GM18502 (cell line): ENCODE measurements around the gene SYTL5.

Experiments used
- ATAC-seq: cut with Tn5 transposase; IDR thresholded peaks from one replicate; pipeline ENCODE4 v1.9.1; 2021; ENCODE audit warnings: mild to moderate bottlenecking; ENCODE audit not compliant: unreplicated experiment, poor library complexity

SYTL5 gene

GRCh38 chrX:38127961-38128360 is 121.6 kb downstream of the SYTL5 start:
- no peak for ATAC-seq

DNA sequence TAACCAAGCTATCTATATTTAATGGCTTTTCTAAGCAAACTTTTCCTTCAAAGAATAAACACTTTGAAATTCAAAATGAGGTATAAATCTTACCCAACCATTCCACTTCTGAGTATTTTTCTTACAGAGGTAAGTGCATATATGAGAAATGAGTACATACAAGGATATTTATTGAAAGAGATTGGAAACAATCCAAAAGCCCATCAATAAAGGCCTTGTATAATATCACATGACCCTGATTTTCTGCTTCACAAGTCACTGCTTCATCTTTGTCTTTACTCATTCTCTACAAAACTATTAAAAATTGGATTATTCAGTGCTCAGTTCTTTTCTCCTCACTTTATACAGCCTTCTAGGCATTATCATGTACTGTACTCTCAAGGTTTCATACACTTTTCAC is 123.0 kb downstream of the SYTL5 start:
- no peak for ATAC-seq

- ATAC-seq, result no peak
These were observed 132.0 kb downstream of the SYTL5 start for GRCh38 chrX:38138157-38138891.

GRCh38 chrX:38138900-38139299 is 132.5 kb downstream of the SYTL5 start:
- ATAC-seq, result no peak

GRCh38 chrX:38142610-38143009 is 136.3 kb downstream of the SYTL5 start:
- ATAC-seq, result no peak

GRCh38 chrX:38149016-38149415 is 142.7 kb downstream of the SYTL5 start:
- no peak for ATAC-seq

DNA sequence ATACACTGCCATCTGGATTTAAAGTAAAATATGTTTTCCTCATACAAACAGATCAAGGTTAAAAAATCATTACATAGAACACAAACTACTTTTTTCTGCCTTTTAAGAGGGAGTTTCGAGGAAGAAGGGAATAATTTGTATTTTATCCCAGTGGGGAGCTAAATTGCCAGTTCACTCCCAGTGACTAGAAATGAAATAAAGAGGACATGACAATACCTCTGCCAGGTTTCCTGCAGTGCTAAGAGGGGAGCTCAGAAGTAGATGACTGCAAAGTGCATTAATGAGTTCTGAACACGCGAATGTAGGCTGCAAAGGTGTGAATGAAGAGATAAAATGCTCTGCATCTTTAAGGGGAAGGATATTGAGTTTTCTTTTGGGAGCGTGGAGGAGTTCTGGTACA is 144.6 kb downstream of the SYTL5 start:
- no peak for ATAC-seq

DNA sequence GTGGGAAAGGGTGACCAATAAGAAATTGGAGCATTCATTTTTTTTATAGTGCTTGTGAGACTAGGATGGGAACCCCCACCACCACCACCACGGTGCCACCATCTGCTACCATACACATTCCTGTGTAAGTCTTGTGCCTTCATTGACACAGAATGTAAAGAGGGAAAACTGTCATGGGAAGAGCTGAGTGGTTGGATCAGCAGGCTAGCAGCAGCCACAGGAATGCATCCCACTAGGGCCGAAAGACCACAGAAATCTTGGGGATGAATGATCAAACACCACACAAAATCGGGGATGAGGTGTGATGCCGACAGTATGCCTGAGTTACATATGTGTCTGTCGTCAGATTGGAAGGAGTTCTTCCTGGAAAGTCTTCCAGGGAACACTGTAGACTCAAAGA is 145.1 kb downstream of the SYTL5 start:
- ATAC-seq, result no peak

- ATAC-seq, result no peak
These were observed 148.0 kb downstream of the SYTL5 start for GRCh38 chrX:38154340-38154739.

DNA sequence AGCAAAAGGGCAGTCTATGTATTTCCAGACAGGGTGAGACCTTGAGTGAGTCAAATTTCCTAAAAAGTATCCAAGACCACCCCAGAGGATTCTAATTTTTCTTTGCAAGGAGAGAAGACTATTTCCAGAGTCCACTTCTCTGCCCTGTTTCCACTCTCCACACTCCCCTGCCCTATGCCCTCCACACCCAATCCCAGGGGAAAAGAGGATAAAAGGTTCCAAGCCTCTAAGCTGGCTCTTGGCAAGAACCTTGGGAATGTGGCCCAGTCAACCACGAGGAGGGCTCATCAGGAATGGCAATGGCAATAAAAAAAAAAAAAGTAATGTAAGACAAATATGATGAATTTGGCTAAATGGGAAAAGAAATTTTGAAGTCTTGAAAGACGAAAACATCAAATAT is 148.5 kb downstream of the SYTL5 start:
- no peak for ATAC-seq

- no peak for ATAC-seq
These were observed 150.5 kb downstream of the SYTL5 start for GRCh38 chrX:38156838-38157237.

DNA sequence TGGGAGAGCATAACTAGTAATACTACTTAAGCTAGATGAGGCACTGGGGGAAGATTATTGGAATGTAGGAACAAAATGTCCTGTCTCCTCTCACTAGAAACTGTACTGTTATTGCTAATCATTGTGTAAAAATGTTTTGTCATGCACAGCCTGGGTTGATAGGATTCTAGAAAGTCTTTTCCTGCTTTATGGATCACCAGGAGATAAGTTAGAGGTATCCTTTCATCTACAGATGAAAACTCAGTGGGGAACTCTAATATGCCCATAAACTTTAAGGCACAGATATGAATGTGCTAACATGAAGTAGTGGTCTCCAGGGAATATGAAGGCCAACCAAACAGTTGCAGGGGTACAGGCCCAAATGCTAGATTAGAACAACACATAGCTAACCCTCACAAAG is 156.8 kb downstream of the SYTL5 start:
- no peak for ATAC-seq

DNA sequence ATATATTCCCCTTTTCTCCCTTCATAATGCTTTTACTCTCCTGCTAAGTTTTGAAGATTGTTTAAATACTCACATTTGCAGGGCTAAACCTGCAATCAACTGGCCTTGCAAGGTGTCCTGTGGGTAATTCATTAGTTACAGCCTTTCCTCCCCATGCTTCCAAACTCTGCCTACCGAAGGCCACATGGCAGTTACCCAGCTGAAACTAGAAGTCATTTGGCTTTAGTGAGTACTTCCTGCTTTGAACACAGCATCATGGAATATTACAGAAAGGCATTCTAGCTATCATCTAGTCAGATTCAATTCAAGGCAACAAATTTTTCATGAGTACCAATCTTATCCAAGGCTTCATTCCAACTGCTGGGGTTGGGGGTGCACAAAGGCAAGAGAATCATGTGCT is 158.7 kb downstream of the SYTL5 start:
- ATAC-seq, result no peak

- no peak for ATAC-seq
These were observed 160.2 kb downstream of the SYTL5 start for GRCh38 chrX:38166478-38167083.

- no peak for ATAC-seq
These were observed 164.2 kb downstream of the SYTL5 start for GRCh38 chrX:38170556-38170955.

DNA sequence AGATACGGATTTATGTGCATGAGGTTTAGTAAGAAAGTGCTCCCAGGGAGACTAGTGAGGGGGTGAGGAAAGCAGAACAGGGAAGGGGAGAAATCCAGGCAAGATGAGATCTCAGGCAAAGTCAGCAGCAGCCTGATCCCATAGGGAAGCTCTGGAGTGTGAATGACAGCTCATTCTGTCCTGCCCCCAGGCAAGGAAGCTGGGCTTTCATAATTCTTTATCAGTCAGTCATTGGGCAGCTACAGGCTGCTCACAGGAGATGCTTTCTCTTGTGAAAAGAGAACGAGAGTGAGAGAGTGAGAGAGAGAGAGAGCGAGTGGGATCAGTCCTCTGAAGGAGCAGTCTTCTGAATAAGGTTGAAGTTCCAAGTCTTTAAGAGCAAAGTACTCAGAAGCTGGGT is 166.2 kb downstream of the SYTL5 start:
- no peak for ATAC-seq

GRCh38 chrX:38175139-38175538 is 168.8 kb downstream of the SYTL5 start:
- ATAC-seq, result no peak

DNA sequence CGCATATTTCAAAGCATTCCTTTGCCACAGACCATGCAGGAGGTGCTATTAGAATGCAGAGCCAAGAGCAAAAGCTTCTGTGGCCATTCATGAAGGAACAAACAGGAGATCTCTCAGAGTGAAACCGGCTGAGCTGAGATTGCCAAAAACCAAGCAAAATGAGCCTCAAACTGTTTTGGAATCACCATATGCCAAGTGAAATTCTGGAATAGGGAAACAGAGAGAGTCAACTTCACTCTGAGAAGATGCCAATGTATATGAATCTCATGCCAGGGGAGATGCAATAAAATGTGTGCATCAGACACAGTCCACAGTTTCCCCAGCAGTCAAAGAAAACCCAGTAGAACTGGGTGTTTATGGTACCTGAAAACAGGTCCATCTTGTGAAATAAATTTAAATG is 172.0 kb downstream of the SYTL5 start:
- ATAC-seq, result no peak
